22Rv1 (cell line): Measurements from ENCODE around the gene TMEM145.

Source experiments
- H3K27ac ChIP-seq: fragments of 450-650 bp; 2 replicates; pipeline ENCODE4 v1.5.1; 2017
- ZFX ChIP-seq: fragments of 450-650 bp; IDR thresholded peaks from 2 replicates; pipeline ENCODE4 v1.6.1; 2017; ENCODE audit warnings: antibody characterized with exemption, borderline replicate concordance
- TF ChIP-seq, protein P1 (sequence below): fragments of 450-650 bp; IDR thresholded peaks from 2 replicates; pipeline ENCODE4 v1.5.1; 2017; ENCODE audit warnings: mild to moderate bottlenecking

The TMEM145 gene

DNA sequence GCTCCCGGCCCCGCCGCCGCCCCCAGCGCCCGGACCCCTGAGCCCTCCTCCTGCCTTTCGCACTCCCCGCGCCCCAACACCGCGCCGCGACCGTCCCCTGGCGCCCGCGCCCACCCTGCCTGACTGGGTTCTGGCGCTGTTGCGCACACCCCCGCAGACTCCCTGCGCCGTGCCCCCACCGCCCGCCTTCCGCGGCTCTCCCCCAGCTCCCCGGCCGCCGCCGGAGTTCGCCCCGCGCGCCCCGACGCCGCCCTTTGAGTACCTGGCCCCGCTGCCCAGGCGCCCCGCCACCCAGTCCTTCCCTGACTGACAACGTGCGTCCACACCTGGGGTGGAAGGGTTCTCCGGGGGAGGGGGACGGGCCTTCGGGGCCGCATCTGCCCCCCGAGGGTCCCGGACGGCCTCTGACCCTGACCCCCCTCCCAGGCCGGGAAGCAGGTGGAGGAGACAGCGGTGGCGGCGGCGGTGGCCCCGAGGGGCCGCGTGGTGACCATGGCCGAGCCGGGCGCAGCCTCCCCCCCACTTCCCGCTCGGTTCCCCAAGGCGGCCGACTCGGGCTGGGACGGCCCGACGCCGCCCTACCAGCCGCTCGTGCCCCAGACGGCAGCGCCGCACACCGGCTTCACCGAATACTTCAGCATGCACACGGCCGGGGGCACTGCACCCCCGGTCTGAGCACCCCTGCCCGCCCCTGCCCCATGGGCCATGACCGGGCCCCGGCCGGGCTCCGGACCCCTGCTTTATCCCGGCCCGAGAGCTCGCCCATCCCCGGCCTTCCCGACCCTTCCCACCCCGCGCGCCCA is 10.9 kb downstream of the TMEM145 start:
- no peak overlapping the region for H3K27ac ChIP-seq
- TF ChIP-seq, protein P1, sequence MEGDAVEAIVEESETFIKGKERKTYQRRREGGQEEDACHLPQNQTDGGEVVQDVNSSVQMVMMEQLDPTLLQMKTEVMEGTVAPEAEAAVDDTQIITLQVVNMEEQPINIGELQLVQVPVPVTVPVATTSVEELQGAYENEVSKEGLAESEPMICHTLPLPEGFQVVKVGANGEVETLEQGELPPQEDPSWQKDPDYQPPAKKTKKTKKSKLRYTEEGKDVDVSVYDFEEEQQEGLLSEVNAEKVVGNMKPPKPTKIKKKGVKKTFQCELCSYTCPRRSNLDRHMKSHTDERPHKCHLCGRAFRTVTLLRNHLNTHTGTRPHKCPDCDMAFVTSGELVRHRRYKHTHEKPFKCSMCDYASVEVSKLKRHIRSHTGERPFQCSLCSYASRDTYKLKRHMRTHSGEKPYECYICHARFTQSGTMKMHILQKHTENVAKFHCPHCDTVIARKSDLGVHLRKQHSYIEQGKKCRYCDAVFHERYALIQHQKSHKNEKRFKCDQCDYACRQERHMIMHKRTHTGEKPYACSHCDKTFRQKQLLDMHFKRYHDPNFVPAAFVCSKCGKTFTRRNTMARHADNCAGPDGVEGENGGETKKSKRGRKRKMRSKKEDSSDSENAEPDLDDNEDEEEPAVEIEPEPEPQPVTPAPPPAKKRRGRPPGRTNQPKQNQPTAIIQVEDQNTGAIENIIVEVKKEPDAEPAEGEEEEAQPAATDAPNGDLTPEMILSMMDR = no peak
- TF ChIP-seq ZFX = no peak

DNA sequence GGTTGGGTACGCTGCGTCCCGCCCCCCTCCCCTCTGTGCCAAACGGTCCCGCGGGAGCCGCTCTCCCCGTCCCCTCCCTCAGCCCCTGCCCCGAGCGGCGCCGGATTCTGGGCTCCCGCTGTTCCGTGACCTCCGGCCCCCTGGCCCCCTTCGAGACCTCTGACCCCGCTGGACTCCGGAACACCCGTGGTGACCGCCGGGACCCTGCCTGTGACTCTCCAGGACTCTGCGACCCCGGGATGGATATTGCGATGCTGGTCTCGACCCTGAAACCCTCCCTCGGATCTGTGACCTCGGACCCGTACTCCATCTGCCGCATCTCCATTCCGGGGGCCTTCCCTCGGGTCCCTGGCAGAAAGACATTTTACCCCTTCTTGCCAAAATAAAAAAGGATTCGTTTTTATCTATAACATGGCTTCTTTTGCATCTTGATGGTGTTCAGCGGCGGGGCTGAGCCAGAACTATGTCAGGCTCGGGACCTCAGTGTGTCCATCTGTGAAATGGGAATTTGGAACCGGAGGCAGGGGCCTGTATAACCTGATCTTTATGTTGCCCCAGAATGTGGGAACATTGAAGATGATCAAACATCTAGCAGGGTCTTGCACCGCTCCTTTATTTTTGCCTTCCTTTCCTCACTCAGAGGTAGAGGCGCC is 11.7 kb downstream of the TMEM145 start:
- H3K27ac ChIP-seq = peak overlapping the region; percentile 69
- no peak for TF ChIP-seq ZFX
- TF ChIP-seq, protein P1 = peak; percentile 91; the same call in 1 of the 2 replicates

DNA sequence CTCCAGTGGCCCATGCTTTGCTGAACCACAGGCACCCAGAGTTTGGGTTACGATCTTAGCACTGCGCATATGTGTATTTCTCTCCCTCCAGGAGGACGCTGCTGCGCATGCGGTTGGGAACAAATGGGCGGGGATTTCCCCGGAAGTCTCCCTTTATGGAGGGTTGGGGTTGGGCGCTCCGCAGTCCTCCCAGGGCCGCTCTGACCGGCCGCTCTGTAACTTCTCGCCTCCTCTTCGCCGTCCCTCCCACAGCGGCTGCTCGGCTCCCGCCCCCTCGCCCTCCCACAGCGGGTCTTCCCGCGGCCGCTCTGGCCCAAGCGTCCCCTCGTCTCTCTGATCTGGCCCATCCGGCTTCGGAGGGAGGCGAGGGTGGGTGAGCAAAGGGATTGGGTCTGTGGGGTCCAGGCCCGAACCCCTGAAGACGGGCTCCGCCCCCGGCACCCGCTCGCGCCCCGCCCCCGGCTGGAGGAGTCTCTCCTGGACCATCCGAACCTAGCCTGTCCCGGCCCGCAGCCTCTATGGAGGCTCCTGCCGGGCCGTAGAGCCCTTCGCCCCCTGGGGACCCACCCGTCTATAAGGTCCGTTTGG is 12.3 kb downstream of the TMEM145 start, which contains the start of gene MEGF8:
MEGF8 (plus strand) TSS at position 328 of the 588 bp plus-strand sequence. CDS start 609 bp downstream, outside the sequence.
- H3K27ac ChIP-seq = peak within 1 kb of the TSS; percentile 69
- TF ChIP-seq, protein P1 = peak; percentile 34
- no peak for TF ChIP-seq ZFX

DNA sequence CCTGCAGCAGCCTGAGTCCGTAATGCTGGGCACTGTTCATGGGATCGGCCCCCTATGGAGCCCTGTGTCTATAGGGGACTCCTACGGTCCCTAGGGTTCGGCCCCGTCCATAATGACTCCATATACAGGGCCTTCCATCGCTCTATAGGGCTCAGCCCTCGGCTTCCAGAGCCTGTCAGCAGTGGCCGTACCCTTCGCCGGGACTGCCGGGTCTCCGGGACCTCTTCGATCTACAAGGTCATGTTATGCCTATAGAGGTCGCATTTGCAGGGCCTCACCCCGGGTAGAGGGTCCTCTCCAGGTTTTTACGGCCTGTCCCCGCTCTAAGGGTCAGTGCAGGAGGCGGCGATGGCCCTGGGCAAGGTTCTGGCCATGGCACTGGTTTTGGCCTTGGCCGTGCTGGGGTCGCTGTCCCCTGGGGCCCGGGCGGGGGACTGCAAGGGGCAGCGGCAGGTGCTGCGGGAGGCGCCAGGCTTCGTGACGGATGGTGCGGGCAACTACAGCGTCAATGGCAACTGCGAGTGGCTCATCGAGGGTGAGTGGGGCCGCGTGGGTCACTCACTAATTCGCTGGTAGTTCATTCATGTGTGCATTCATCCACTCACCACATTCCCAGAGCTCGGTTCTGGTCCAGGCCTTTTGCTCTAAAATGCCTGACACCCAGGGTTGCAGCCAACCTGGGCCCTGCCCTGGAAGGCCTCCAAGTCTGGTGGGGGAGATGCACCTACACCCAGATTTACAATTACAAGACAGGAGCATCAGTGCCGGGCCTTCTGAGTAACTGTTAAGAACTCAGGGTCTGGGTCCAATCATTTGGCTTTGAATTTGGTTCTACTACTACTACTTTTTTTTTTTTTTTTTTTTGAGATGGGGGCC is 13.0 kb downstream of the TMEM145 start:
- TF ChIP-seq ZFX = no peak
- TF ChIP-seq, protein P1 = 0 out of 2 replicates have a peak, but pooled peaks have one; percentile 13
- peak overlapping the region; percentile 69 for H3K27ac ChIP-seq

DNA sequence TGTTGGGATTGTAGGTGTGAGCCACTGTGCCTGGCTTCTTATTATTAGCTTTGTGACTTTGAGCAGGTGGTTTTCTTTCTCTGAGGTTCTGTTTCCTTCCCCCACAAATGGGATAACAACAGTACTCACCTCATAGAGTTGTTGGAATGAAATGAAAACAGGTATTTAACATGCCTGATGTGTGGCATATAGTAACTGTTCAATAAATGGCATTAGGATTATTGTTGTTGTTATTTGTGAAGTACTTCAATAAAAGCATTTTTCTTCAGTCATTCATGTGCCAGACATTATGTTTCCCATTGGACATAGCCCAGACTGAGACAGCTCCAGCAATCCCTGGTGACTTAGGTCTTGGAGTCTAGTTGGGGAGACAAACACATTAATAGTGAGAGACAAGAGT is 13.9 kb downstream of the TMEM145 start:
- TF ChIP-seq, protein P1 = no peak
- no peak for TF ChIP-seq ZFX
- no peak overlapping the region for H3K27ac ChIP-seq

DNA sequence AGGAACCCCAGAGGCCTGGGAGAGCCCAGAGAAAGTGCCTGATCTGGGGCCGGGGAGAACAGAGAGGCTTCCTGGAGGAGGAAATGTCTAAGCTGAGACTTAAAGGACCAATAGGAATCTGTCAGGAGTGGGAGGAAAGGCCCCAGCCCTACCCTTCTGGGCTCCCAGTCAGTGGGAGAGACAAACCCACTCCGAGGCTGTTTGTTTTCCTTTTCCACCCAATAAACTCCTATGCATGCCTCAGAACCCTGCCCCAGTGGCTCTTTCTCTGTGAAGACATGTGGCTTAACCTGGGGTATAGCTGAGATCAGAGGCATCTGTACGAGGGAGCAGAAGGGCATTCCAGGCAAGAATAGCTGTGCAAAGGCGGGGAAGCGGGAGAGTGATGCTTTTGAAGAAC is 14.3 kb downstream of the TMEM145 start:
- no peak overlapping the region for H3K27ac ChIP-seq
- no peak for TF ChIP-seq ZFX
- TF ChIP-seq, protein P1 = no peak
